Measurements from ENCODE around the gene SNORC. TPM values are rescaled to one million over a fixed set of nuclear protein-coding genes. Genes with fewer than 3 reads are reported as not detected.
A peak's percentile ranks its signal among the peaks of the same experiment; 100 is the strongest.

Gene SNORC
- total and polyA plus RNA-seq, 2 of the 13 experiments (the other 11 are each of a cell fraction or from before 2014, with no cell fraction given) = 59.1 to 86.1 TPM

DNA sequence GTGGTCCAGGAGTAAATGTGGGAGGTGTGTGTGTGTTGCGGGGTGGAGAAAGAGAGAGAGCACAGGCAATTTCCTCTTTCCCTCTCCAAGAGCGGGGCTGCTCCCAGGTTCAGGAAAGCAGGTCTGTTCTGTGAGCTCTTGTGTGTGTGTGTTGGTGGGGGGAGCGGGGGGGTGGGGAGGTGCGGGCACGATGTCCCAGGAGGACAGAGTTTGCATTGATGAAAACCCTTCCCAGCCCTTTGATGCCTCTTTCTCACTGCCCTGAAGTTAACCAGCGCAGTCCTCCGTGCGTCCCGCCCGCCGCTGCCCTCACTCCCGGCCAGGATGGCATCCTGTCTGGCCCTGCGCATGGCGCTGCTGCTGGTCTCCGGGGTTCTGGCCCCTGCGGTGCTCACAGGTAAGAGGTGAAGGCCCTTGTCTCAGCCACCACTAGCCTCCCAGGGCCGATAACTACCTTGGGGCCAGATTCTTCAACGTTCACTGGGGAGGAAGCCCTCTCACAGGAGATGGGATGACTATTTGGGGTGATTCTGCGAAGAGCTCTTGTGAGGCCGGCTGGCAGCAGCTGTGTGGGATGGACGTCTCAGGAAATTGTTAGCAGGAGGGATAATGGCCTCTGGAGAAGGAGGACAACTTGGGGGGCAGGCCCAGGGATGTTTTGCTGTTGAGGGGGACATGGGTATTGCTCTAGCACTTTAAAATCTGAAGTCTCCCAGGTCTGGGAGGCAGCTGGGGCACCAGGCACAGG lies at the start of gene SNORC (continued):
- TF ChIP-seq, protein P1, sequence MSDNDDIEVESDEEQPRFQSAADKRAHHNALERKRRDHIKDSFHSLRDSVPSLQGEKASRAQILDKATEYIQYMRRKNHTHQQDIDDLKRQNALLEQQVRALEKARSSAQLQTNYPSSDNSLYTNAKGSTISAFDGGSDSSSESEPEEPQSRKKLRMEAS (IDR thresholded peaks at IDR 0.05) = 0 out of 2 replicates have a peak, but pooled peaks have one; percentile 11
- TF ChIP-seq HNF4A (CRISPR knock-in tag; IDR thresholded peaks at IDR 0.05) = no peak
- TF ChIP-seq ZXDC (CRISPR knock-in tag; IDR thresholded peaks at IDR 0.05) = no peak
- TF ChIP-seq ZNF788 (CRISPR knock-in tag; IDR thresholded peaks at IDR 0.05; ENCODE audit: borderline replicate concordance) = no peak
- TF ChIP-seq SRSF1 (optimal IDR thresholded peaks at IDR 0.05; ENCODE audit: low read depth, low read length) = peak; percentile 66
- TF ChIP-seq SPEN (CRISPR knock-in tag; IDR thresholded peaks at IDR 0.05; ENCODE audit: low read depth) = 0 out of 2 replicates have a peak, but pooled peaks have one; percentile 3
- 0 out of 2 replicates have a peak, but pooled peaks have one; percentile 14 for TF ChIP-seq NFKB2 (CRISPR knock-in tag; IDR thresholded peaks at IDR 0.05; ENCODE audit: borderline replicate concordance)
- TF ChIP-seq ZNF33B (CRISPR knock-in tag; IDR thresholded peaks at IDR 0.05) = no peak
- 0 out of 2 replicates have a peak, but pooled peaks have one; percentile 23 for TF ChIP-seq PHF21A (CRISPR knock-in tag; IDR thresholded peaks at IDR 0.05)
- no peak for TF ChIP-seq SP140L (CRISPR knock-in tag; IDR thresholded peaks at IDR 0.05; ENCODE audit: borderline replicate concordance)
- TF ChIP-seq ZMYM4 (CRISPR knock-in tag; IDR thresholded peaks at IDR 0.05) = no peak
- TF ChIP-seq ZFX (CRISPR knock-in tag; IDR thresholded peaks at IDR 0.05; ENCODE audit: low read depth) = peak; percentile 1
- TF ChIP-seq AGO2 (optimal IDR thresholded peaks at IDR 0.05; ENCODE audit: low read depth, low read length) = peak; percentile 76
- TF ChIP-seq GABPA (IDR thresholded peaks at IDR 0.05; ENCODE audit: low read depth, low read length) = no peak
- no peak for TF ChIP-seq GABPA (CRISPR knock-in tag; IDR thresholded peaks at IDR 0.05; ENCODE audit: low read depth)
- no peak; the same call in 1 of the 2 replicates for TF ChIP-seq ZNF605 (CRISPR knock-in tag; IDR thresholded peaks at IDR 0.05)
- TF ChIP-seq ZNF672 (CRISPR knock-in tag; IDR thresholded peaks at IDR 0.05) = no peak
- no peak for TF ChIP-seq ATF7-NPFF (CRISPR knock-in tag; IDR thresholded peaks at IDR 0.05; ENCODE audit: low read depth)
- no peak for TF ChIP-seq ZNF335 (CRISPR knock-in tag; IDR thresholded peaks at IDR 0.05)
- TF ChIP-seq PATZ1 (CRISPR knock-in tag; IDR thresholded peaks at IDR 0.05) = peak; percentile 89
- peak; percentile 47; the same call in 1 of the 2 replicates for TF ChIP-seq NRL (CRISPR knock-in tag; IDR thresholded peaks at IDR 0.05; ENCODE audit: borderline replicate concordance)
- TF ChIP-seq POLR2G (IDR thresholded peaks at IDR 0.05; ENCODE audit: low read depth, low read length) = peak; percentile 87
- TF ChIP-seq, protein P2, sequence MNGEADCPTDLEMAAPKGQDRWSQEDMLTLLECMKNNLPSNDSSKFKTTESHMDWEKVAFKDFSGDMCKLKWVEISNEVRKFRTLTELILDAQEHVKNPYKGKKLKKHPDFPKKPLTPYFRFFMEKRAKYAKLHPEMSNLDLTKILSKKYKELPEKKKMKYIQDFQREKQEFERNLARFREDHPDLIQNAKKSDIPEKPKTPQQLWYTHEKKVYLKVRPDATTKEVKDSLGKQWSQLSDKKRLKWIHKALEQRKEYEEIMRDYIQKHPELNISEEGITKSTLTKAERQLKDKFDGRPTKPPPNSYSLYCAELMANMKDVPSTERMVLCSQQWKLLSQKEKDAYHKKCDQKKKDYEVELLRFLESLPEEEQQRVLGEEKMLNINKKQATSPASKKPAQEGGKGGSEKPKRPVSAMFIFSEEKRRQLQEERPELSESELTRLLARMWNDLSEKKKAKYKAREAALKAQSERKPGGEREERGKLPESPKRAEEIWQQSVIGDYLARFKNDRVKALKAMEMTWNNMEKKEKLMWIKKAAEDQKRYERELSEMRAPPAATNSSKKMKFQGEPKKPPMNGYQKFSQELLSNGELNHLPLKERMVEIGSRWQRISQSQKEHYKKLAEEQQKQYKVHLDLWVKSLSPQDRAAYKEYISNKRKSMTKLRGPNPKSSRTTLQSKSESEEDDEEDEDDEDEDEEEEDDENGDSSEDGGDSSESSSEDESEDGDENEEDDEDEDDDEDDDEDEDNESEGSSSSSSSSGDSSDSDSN (CRISPR knock-in tag; IDR thresholded peaks at IDR 0.05) = no peak; the same call in 1 of the 2 replicates
